HUES64 (cell line): Measurements from ENCODE around the gene CCR5. TPM values are rescaled to one million over a fixed set of nuclear protein-coding genes. Genes with fewer than 3 reads are reported as not detected.
"Not testable (repeated sequence)": the region's sequence is repeated elsewhere in the genome, so short reads cannot be mapped to it uniquely, and the experiment has no call there.

Source experiments
- H3K27ac ChIP-seq: 2 replicates; pipeline ENCODE4 v1.7.0; 2013; ENCODE audit warnings: low read depth, low read length, inconsistent platforms
- H3K27me3 ChIP-seq: 2 replicates; pipeline ENCODE4 v1.6.1; 2013; ENCODE audit warnings: mild to moderate bottlenecking, low read length; ENCODE audit not compliant: insufficient read depth
- H3K36me3 ChIP-seq: 2 replicates; pipeline ENCODE4 v1.6.1; 2013; ENCODE audit warnings: mild to moderate bottlenecking, low read length; ENCODE audit not compliant: insufficient read depth
- H3K4me1 ChIP-seq: 2 replicates; pipeline ENCODE4 v1.6.1; 2013; ENCODE audit warnings: mild to moderate bottlenecking, low read length, moderate library complexity; ENCODE audit not compliant: insufficient read depth
- H3K4me3 ChIP-seq: 2 replicates; pipeline ENCODE4 v1.5.1; 2013; ENCODE audit warnings: mild to moderate bottlenecking, low read length, moderate library complexity
- H3K9ac ChIP-seq: 2 replicates; pipeline ENCODE4 v1.6.1; 2013; ENCODE audit warnings: mild to moderate bottlenecking, low read depth, low read length
- H3K9me3 ChIP-seq: 2 replicates; pipeline ENCODE4 v1.6.1; 2013; ENCODE audit warnings: low read depth, low read length; ENCODE audit not compliant: insufficient read depth
- WGBS: fragments of 150-250, 120-280 bp; methylation state at CpG from one replicate; pipeline ENCODE4 v1.1.7; 2013; ENCODE audit warnings: missing lambda C conversion rate; 5-methylcytosine and 5-hydroxymethylcytosine counted together
- polyA plus RNA-seq, 2 experiments: library from polyadenylated mRNA; stranded (reverse); fragments of 50-300 nt; gene quantifications; one replicate each; pipeline ENCODE4 v1.2.3, GENCODE V29; 2013

Gene CCR5
- polyA plus RNA-seq (2013, experiment 1 of 2), result not detected
- not detected for polyA plus RNA-seq (2013, experiment 2 of 2)

DNA sequence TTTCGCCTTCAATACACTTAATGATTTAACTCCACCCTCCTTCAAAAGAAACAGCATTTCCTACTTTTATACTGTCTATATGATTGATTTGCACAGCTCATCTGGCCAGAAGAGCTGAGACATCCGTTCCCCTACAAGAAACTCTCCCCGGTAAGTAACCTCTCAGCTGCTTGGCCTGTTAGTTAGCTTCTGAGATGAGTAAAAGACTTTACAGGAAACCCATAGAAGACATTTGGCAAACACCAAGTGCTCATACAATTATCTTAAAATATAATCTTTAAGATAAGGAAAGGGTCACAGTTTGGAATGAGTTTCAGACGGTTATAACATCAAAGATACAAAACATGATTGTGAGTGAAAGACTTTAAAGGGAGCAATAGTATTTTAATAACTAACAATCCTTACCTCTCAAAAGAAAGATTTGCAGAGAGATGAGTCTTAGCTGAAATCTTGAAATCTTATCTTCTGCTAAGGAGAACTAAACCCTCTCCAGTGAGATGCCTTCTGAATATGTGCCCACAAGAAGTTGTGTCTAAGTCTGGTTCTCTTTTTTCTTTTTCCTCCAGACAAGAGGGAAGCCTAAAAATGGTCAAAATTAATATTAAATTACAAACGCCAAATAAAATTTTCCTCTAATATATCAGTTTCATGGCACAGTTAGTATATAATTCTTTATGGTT, at the start of gene CCR5:
Gene CCR5, plus strand, starts transcription at position 108 of the 680 bp plus-strand sequence. CDS start 1,957 bp downstream, outside the sequence.
- Histone ChIP-seq H3K36me3 (no peaks in the 10 kb centered on the region), H3K27ac (no peak within 1 kb of the TSS), H3K9me3 (no peaks in the 10 kb centered on the region), H3K4me1 (no peaks in the 10 kb centered on the region), H3K27me3 (no peaks in the 10 kb centered on the region), H3K4me3 (no peak within 1 kb of the TSS), H3K9ac (no peak within 1 kb of the TSS)
- WGBS, result 91% methylated on average over 3 of the region's 5 CpGs

DNA sequence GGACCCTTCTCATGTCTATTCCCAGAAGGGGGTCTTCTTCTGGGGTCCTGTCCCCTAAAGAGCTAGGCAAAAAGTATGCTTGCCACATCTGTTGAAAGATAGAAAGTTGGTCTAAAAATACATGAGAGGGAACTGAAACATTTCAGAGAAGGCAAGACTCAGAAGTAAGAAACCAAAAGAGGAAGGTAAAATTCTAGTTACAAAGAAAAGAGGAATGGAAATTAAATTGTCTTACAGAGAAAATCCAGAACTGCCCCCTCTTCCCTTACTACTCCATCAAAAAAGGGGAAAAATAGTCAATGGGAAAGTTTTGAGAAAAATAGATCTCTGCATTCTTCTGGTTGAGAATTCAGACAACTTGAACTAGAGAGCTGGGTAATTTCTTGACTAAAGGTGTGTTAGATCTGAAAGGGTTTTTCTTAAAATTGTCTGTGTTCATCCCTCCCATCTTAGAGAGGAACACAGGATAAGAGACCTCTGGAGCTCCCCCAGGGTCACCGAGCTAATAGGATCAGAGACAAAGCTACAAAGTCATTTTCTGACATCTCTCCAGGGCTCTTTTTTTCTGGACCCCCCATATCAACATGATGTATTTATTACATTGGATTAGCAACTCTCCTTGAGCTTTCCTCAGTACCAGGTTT, 49.2 kb upstream of the CCR5 start:
- Histone ChIP-seq H3K4me1 (no peaks in the 10 kb centered on the region), H3K9me3 (0 out of 2 replicates have a peak, but pooled peaks cover 7% of the 10 kb centered on the region), H3K27ac (no peak overlapping the region), H3K4me3 (no peak overlapping the region), H3K36me3 (no peaks in the 10 kb centered on the region), H3K27me3 (no peaks in the 10 kb centered on the region; the same call in 1 of the 2 replicates), H3K9ac (no peak overlapping the region)
- WGBS, result 100% methylated on average over 1 of the region's 1 CpG

DNA sequence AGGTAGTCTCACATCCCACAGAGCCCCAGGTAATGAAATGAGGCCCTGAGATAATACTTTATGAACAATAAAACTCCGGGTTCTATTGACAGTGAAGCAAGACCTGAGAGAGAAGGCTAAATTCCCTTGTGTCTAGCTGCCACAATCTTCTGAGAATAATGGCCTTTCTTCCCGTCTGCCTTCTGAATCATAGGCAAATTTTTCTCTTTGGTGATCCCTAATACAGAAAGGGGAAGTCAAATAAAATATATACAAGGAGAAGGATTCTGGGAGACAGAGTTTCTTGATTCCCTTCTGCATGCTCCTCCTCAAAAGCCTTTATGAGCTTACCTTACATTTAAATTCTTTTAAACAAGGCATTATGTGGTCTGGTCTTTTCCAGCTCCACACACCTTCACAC, 46.7 kb upstream of the CCR5 start:
- H3K27ac ChIP-seq, result no peak overlapping the region
- no peaks in the 10 kb centered on the region for H3K36me3 ChIP-seq
- H3K27me3 ChIP-seq, result no peaks in the 10 kb centered on the region; the same call in 1 of the 2 replicates
- no peak overlapping the region for H3K9ac ChIP-seq
- no peak overlapping the region for H3K4me3 ChIP-seq
- WGBS, result 90% methylated on average over 2 of the region's 2 CpGs
- peaks cover 10% of the 10 kb centered on the region; the same call in 1 of the 2 replicates for H3K9me3 ChIP-seq
- H3K4me1 ChIP-seq, result no peaks in the 10 kb centered on the region

DNA sequence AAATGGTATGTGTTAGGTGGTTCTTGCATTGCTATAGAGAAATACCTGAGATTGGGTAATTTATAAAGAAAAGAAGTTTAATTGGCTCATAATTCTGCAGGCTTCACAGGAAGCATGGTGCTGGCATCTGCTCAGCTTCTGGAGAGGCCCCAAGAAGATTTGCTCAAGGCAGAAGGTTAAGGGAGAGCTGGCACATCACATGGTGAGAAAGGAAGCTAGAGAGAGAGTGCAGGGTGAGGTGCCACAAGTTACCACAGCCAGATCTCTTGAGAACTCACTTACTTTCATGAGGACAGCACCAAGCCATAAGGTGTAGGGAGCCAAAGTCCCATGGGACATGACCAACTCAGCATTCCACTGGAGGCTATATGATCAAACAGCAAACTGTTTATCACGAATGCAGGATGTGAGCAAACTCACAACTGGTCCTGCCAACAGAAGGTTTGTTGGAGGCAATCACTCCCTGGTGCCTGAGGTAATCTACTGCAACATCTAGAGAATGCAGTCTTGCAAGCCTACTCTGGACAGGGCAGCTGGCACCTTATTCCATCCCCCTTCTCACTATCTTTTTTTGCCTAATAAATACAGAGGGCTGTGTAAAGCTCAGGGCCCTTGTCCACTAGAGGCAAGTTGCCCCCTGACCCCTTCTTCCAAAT, 45.0 kb upstream of the CCR5 start:
- whole genome bisulfite sequencing, result 90% methylated on average over 1 of the region's 1 CpG
- Histone ChIP-seq H3K36me3 (no peaks in the 10 kb centered on the region), H3K27me3 (no peaks in the 10 kb centered on the region; the same call in 1 of the 2 replicates), H3K4me3 (no peak overlapping the region), H3K9me3 (peaks cover 6% of the 10 kb centered on the region; the same call in 1 of the 2 replicates), H3K4me1 (no peaks in the 10 kb centered on the region), H3K27ac (no peak overlapping the region), H3K9ac (no peak overlapping the region)

DNA sequence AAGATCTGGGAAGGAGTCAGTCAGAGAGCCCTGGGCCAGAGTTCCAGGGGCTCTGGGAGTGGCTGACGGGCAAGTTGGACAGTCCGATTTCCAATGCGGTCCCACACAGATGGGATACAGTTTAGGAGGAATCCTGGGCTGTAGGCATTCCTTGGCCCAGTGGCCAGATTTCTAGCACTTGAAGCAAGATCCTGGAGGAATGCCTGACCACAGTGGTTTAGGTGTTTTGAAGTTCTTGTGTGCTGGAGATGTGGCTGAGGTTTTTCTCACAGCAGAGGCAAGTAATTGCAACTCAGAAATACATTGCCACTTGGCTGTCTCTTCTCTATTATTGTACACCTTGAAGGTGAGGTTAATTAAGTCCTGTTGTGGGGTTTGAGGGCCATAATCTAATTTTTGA, 40.1 kb upstream of the CCR5 start:
- H3K36me3 ChIP-seq, H3K9ac ChIP-seq, H3K27ac ChIP-seq, H3K9me3 ChIP-seq, H3K27me3 ChIP-seq, H3K4me3 ChIP-seq, H3K4me1 ChIP-seq: not testable (repeated sequence)
- WGBS, result 94% methylated on average over 3 of the region's 3 CpGs

DNA sequence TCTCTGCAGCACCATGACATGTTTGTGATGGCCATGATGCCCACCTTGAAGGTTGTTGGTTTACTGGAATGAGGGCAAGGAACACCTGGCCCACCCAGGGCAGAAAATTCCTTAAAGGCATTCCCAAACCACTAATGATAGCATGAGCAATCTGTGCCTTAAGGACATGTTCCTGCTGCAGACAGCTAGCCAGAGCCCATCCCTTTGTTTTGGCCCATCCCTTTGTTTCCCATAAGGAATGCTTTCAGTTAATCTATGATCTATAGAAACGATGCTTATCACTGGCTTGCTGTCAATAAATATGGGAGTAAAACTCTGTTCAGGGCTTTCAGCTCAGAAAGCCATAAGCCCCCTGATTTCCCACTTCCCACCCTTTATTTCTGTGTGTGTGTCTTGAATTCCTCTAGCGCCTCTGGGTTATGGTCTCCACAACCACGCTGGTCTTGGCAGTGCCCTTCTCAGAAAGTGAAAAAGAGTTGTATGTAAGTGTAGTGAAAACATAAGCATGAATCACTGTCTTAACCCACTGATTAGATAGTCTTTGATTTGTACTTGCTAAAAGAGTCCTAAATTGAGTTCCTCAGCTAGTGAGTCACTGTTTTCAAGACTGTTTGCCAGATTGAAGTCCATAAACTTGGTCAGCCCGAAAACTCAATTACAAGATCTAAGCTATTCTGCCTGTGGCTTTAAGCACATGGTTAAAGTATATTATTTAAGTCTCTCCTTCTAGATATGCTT, 35.8 kb upstream of the CCR5 start:
- no peak overlapping the region for H3K27ac ChIP-seq
- H3K27me3 ChIP-seq, result no peaks in the 10 kb centered on the region
- no peak overlapping the region for H3K4me3 ChIP-seq
- 95% methylated on average over 3 of the region's 4 CpGs for WGBS
- H3K9me3 ChIP-seq, result peaks cover 22% of the 10 kb centered on the region
- H3K4me1 ChIP-seq, result no peaks in the 10 kb centered on the region
- H3K9ac ChIP-seq, result no peak overlapping the region
- H3K36me3 ChIP-seq, result no peaks in the 10 kb centered on the region

DNA sequence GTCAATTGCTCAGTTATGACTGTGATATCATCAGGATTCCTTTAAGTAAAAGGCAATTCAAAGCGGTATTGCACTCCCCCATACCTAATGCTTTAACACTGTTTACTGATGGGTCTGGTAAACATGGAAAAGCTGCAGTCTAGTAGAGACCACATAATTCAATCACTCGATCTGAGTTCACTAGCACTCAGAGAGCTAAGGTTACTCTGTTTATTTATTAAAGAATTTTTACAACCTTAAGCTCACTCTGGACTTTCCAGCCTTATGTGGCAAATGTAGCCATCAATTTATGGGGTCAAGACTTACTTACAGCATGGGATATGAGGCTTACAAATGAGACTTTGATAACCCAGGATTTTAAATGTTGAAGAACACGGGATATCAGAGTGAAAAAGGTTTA, 35.2 kb upstream of the CCR5 start:
- Histone ChIP-seq H3K36me3 (no peaks in the 10 kb centered on the region), H3K9ac (no peak overlapping the region), H3K9me3 (peaks cover 26% of the 10 kb centered on the region), H3K27me3 (no peaks in the 10 kb centered on the region), H3K4me3 (no peak overlapping the region), H3K27ac (no peak overlapping the region), H3K4me1 (no peaks in the 10 kb centered on the region)
- 88% methylated on average over 3 of the region's 3 CpGs for WGBS

DNA sequence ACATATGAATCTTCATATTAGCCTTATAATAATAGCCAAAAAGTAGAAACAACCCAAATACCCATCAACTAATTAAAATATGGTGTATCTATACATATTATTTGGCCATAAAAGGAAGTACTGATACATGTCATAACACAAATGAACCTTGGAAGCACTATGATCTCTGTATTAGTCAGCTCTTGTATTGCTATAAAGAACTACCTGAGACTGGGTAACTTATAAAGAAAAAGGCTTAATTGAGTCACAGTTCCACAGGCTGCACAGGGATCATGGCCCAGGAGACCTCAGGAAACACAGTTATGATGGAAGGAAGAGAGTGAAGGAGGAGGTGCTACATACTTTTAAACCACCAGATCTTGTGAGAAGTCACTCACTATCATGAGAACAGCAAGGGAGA, 32.8 kb upstream of the CCR5 start:
- H3K9me3 ChIP-seq, result peaks cover 32% of the 10 kb centered on the region
- H3K9ac ChIP-seq, result no peak overlapping the region
- no peaks in the 10 kb centered on the region for H3K36me3 ChIP-seq
- H3K4me3 ChIP-seq, result no peak overlapping the region
- no peaks in the 10 kb centered on the region for H3K27me3 ChIP-seq
- no peak overlapping the region for H3K27ac ChIP-seq
- no peaks in the 10 kb centered on the region for H3K4me1 ChIP-seq

DNA sequence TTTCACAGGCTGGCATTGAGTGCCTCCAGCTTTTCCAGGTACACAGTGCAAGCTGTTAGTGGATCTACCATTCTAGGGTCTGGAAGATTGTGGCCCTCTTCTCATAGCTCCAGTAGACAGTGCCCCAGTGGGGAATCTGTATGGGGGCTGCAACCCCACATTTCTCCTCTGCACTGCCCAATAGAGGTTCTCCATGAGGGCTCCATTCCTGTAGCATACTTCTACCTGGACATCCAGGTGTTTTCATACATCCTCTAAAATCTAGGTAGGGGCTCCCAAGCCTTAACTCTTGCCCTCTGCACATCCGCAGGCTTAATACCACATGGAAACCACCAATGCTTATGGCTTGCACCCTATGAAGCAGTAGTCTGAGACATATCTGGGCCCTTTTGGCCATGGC, 31.9 kb upstream of the CCR5 start:
- no peaks in the 10 kb centered on the region for H3K4me1 ChIP-seq
- no peaks in the 10 kb centered on the region for H3K27me3 ChIP-seq
- H3K9ac ChIP-seq, result no peak overlapping the region
- H3K36me3 ChIP-seq, result no peaks in the 10 kb centered on the region
- H3K27ac ChIP-seq, result no peak overlapping the region
- WGBS, result 93% methylated on average over 1 of the region's 1 CpG
- H3K9me3 ChIP-seq, result peaks cover 32% of the 10 kb centered on the region
- H3K4me3 ChIP-seq, result no peak overlapping the region

DNA sequence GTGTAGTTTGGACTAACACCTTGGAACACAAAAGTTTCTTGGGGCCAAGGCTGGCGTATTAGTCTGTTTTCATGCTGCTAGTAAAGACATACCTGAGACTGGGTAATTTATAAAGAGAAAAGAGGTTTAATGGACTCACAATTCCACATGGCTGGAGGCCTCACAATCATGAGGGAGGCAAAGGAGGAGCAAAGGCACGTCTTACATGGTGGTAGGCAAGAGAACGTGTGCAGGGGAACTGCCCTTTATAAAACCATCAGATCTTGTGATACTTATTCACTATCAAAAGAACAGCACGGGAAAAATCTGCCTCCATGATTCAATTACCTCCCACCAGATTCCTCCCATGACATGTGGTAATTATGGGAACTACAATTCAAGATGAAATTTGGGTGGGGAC, 26.3 kb upstream of the CCR5 start:
- no peak overlapping the region for H3K27ac ChIP-seq
- H3K9me3 ChIP-seq, result peaks cover 19% of the 10 kb centered on the region; the same call in 1 of the 2 replicates
- 80% methylated on average over 4 of the region's 4 CpGs for WGBS

More for the DNA sequence above, 26.3 kb upstream of the CCR5 start:
- Histone ChIP-seq H3K4me1 (no peaks in the 10 kb centered on the region), H3K4me3 (no peak overlapping the region), H3K27me3 (no peaks in the 10 kb centered on the region), H3K36me3 (no peaks in the 10 kb centered on the region), H3K9ac (no peak overlapping the region)
